Neutrophil (primary cell): ENCODE results near the gene MUL1.

Experiments
- H3K27ac ChIP-seq: fragments of 200-600 bp; sonication (generic); 2 replicates; pipeline ENCODE4 v1.5.1; 2016; ENCODE audit warnings: mild to moderate bottlenecking, moderate library complexity
- H3K27me3 ChIP-seq: fragments of 200-600 bp; sonication (generic); 2 replicates; pipeline ENCODE4 v1.6.0; 2016; ENCODE audit warnings: mild to moderate bottlenecking
- H3K36me3 ChIP-seq: fragments of 200-600 bp; sonication (generic); 2 replicates; pipeline ENCODE4 v1.5.1; 2017
- H3K4me1 ChIP-seq, 2 experiments: fragments of 200-600 bp in 1 of 2; sonication (generic) in 1 of 2; 1 replicate in 1 of 2; 2 replicates in 1 of 2; pipeline versions ENCODE4 v1.5.1 to v1.6.1; 2013 to 2016; ENCODE audit warnings: low read depth in 1 of 2, low read length in 1 of 2, mild to moderate bottlenecking in 1 of 2, moderate library complexity in 1 of 2; ENCODE audit not compliant: control insufficient read depth in 1 of 2, insufficient read depth in 1 of 2
- H3K4me3 ChIP-seq, 2 experiments: fragments of 200-600 bp in 1 of 2; sonication (generic) in 1 of 2; 1 replicate in 1 of 2; 2 replicates in 1 of 2; pipeline ENCODE4 v1.5.1; 2013 to 2016; ENCODE audit warnings: low read depth in 1 of 2, low read length in 1 of 2, mild to moderate bottlenecking in 1 of 2, moderate library complexity in 1 of 2
- H3K9me3 ChIP-seq: fragments of 200-600 bp; sonication (generic); 2 replicates; pipeline ENCODE4 v1.5.1; 2016
- CTCF ChIP-seq: fragments of 200-600 bp; sonication (generic); IDR thresholded peaks from 2 replicates; pipeline ENCODE4 v1.5.1; 2016; ENCODE audit warnings: antibody characterized with exemption

The MUL1 gene

GRCh38 chr1:20551945-20552727 lies 44.2 kb upstream of the MUL1 start, which contains the start of gene FAM43B:
Gene FAM43B (plus strand): TSS chr1:20552573. CDS start chr1:20552974, 401 bp downstream.
- Histone ChIP-seq H3K36me3 (no peaks in the 10 kb centered on the region), H3K4me3 (no peak within 1 kb of the TSS), H3K27ac (no peak within 1 kb of the TSS), H3K4me1 (no peaks in the 10 kb centered on the region), H3K9me3 (no peaks in the 10 kb centered on the region), H3K27me3 (peaks cover 99% of the 10 kb centered on the region)
- no peak for TF ChIP-seq CTCF

GRCh38 chr1:20551161-20551560 lies 43.2 kb upstream of the MUL1 start:
- no peaks in the 10 kb centered on the region for H3K9me3 ChIP-seq
- H3K36me3 ChIP-seq: no peaks in the 10 kb centered on the region
- no peak overlapping the region for H3K27ac ChIP-seq
- H3K4me1 ChIP-seq: no peaks in the 10 kb centered on the region
- H3K4me3 ChIP-seq: no peak overlapping the region
- TF ChIP-seq CTCF: no peak
- peaks cover 97% of the 10 kb centered on the region for H3K27me3 ChIP-seq

- TF ChIP-seq CTCF: no peak
- Histone ChIP-seq H3K4me3 (no peak overlapping the region), H3K27ac (no peak overlapping the region), H3K9me3 (no peaks in the 10 kb centered on the region), H3K27me3 (peaks cover 97% of the 10 kb centered on the region), H3K4me1 (no peaks in the 10 kb centered on the region), H3K36me3 (no peaks in the 10 kb centered on the region)
Observed at GRCh38 chr1:20546637-20547036, 38.7 kb upstream of the MUL1 start.

GRCh38 chr1:20540281-20540680 lies 32.3 kb upstream of the MUL1 start:
- TF ChIP-seq CTCF: no peak
- Histone ChIP-seq H3K4me1 (no peaks in the 10 kb centered on the region), H3K36me3 (no peaks in the 10 kb centered on the region), H3K27ac (no peak overlapping the region), H3K27me3 (peaks cover 99% of the 10 kb centered on the region), H3K4me3 (no peak overlapping the region), H3K9me3 (no peaks in the 10 kb centered on the region)

DNA sequence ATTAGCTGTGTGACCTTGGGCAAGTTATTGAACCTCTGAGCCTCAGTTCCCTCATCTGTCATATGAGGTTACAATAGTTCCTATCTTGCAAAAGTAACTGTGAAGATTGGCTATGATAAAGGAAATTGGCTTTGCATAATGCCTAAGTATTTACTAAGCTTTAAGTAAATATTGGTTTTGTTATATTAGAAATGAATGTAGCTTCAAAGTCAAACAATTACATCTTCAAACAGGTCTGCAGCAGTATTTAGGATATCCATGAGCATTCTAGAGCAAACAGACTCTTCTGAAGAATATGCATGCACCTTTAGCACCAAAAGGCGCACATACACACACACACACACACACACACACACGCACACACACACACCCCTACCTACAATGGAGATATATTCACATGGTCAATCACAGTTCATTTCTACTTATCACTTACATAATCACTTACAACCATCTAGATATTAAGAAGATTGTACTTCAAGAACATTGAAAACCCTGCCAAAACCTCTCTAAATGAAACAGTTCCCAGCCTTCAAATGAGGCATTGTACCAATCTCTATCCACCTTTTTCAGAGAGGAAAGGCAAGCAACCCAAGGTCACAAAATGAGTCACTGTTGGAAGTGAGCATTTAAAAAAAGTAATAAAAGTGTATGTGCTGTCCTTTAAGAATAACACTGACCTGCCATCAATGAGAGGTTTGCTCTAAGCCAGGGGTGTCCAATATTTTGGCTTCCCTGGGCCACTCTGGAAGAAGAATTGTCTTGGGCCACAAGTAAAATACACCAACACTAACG lies 31.0 kb upstream of the MUL1 start:
- Histone ChIP-seq H3K27me3 (peaks cover 99% of the 10 kb centered on the region), H3K27ac (no peak overlapping the region), H3K4me1 (no peaks in the 10 kb centered on the region), H3K36me3 (no peaks in the 10 kb centered on the region), H3K9me3 (no peaks in the 10 kb centered on the region), H3K4me3 (no peak overlapping the region)
- TF ChIP-seq CTCF: no peak
